ENCODE results near the gene POLK. TPM values are rescaled to one million over a fixed set of nuclear protein-coding genes. Genes with fewer than 3 reads are reported as not detected.
"Not testable (repeated sequence)": the region's sequence is repeated elsewhere in the genome, so short reads cannot be mapped to it uniquely, and the experiment has no call there.

Gene POLK
- total and polyA plus RNA-seq, 4 donors, result 8.1 to 58.4 (median 27.2) TPM

GRCh38 chr5:75560655-75561054, 49.0 kb downstream of the POLK start:
- intact Hi-C loops (cut with DNase I); ATAC-seq (ENCODE audit: low FRiP score); H3K4me3 ChIP-seq (ENCODE audit: low read length in 2 of 2); H3K4me1 ChIP-seq (ENCODE audit: control insufficient read depth in 1 of 2, insufficient read depth in 2 of 2, low read length in 2 of 2); H3K36me3 ChIP-seq (ENCODE audit: control insufficient read depth in 1 of 2, insufficient read depth in 2 of 2, low read length in 1 of 2); H3K27ac ChIP-seq (ENCODE audit: low read depth in 1 of 2, low read length in 2 of 2); H3K9me3 ChIP-seq (ENCODE audit: control insufficient read depth, low read length); H3K27me3 ChIP-seq (ENCODE audit: control insufficient read depth in 1 of 2, insufficient read depth in 2 of 2, low read length in 1 of 2); DNase-seq: not testable (repeated sequence)
- WGBS, 2 donors, result 100% methylated on average over 1 of the region's 1 CpG

GRCh38 chr5:75565991-75566709, 54.5 kb downstream of the POLK start:
- H3K9me3 ChIP-seq (ENCODE audit: control insufficient read depth, low read length); intact Hi-C loops (cut with DNase I); H3K27me3 ChIP-seq (ENCODE audit: control insufficient read depth in 1 of 2, insufficient read depth in 2 of 2, low read length in 1 of 2); H3K4me1 ChIP-seq (ENCODE audit: control insufficient read depth in 1 of 2, insufficient read depth in 2 of 2, low read length in 2 of 2); H3K4me3 ChIP-seq (ENCODE audit: low read length in 2 of 2); H3K36me3 ChIP-seq (ENCODE audit: control insufficient read depth in 1 of 2, insufficient read depth in 2 of 2, low read length in 1 of 2): not testable (repeated sequence)
- ATAC-seq (ENCODE audit: low FRiP score) (peak; percentile 19), DNase-seq (peak in 1 of 2 donors; percentile 41)
- H3K27ac ChIP-seq (ENCODE audit: low read depth in 1 of 2, low read length in 2 of 2), result peak overlapping the region in 1 of 2 donors; percentile 2
- 85% methylated on average over 15 of the region's 15 CpGs for WGBS, 2 donors

DNA sequence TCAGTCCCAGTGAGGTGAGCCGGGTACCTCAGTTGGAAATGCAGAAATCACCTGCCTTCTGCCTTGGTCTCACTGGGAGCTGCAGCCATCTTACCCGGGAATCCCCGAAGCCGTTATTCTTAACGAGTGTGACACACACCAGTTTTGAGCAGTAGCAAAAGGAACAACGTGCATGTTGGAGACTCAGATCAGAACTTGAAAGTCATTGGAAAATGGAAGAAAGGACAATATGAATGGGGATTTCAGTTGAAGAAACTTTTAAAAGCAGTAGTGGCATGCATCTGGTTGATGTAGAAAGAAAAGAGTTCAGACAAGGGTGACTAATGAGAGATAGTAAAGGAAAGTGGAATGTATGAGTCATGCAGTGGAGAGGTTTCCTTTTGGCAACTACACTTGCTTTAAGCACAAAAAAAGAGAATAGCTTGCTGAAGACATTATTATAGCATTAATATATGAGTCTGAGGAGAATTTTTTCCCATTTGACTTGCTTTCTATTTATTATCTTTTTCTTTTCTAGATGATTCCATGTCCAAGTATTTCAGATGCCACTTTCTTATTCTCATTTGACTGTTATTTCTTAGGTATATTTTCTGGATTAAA, 55.1 kb downstream of the POLK start:
- WGBS, 2 donors, result 31 to 45% methylated on average over 6 of the region's 6 CpGs
- Histone ChIP-seq H3K27ac (ENCODE audit: low read depth in 1 of 2, low read length in 2 of 2) (peak overlapping the region in 1 of 2 donors; percentile 2), H3K36me3 (ENCODE audit: control insufficient read depth in 1 of 2, insufficient read depth in 2 of 2, low read length in 1 of 2) (peaks cover 0 to 2% of the 10 kb centered on the region in 2 donors), H3K9me3 (ENCODE audit: control insufficient read depth, low read length) (no peaks in the 10 kb centered on the region), H3K4me1 (ENCODE audit: control insufficient read depth in 1 of 2, insufficient read depth in 2 of 2, low read length in 2 of 2) (peaks cover 0 to 4% of the 10 kb centered on the region in 2 donors), H3K4me3 (ENCODE audit: low read length in 2 of 2) (no peak overlapping the region), H3K27me3 (ENCODE audit: control insufficient read depth in 1 of 2, insufficient read depth in 2 of 2, low read length in 1 of 2) (no peaks in the 10 kb centered on the region)
- intact Hi-C loops (cut with DNase I), result no loop called here
- peak; percentile 90 for ATAC-seq (ENCODE audit: low FRiP score)
- DNase-seq, result no peak

GRCh38 chr5:75567710-75568109, 56.0 kb downstream of the POLK start:
- Histone ChIP-seq H3K27me3 (ENCODE audit: control insufficient read depth in 1 of 2, insufficient read depth in 2 of 2, low read length in 1 of 2) (no peaks in the 10 kb centered on the region), H3K4me1 (ENCODE audit: control insufficient read depth in 1 of 2, insufficient read depth in 2 of 2, low read length in 2 of 2) (peaks cover 0 to 4% of the 10 kb centered on the region in 2 donors), H3K9me3 (ENCODE audit: control insufficient read depth, low read length) (no peaks in the 10 kb centered on the region), H3K27ac (ENCODE audit: low read depth in 1 of 2, low read length in 2 of 2) (peak overlapping the region; percentile 7 to 36), H3K4me3 (ENCODE audit: low read length in 2 of 2) (no peak overlapping the region), H3K36me3 (ENCODE audit: control insufficient read depth in 1 of 2, insufficient read depth in 2 of 2, low read length in 1 of 2) (peaks cover 0 to 2% of the 10 kb centered on the region in 2 donors)
- 19 to 20% methylated on average over 2 of the region's 2 CpGs for WGBS, 2 donors
- peak; percentile 57 for ATAC-seq (ENCODE audit: low FRiP score)
- no peak for DNase-seq
- intact Hi-C loops (cut with DNase I), result no loop called here

GRCh38 chr5:75568202-75568601, 56.5 kb downstream of the POLK start:
- no peak for ATAC-seq (ENCODE audit: low FRiP score)
- H3K9me3 ChIP-seq (ENCODE audit: control insufficient read depth, low read length), result no peaks in the 10 kb centered on the region

GRCh38 chr5:75571547-75571946, 59.9 kb downstream of the POLK start:
- no peak for ATAC-seq (ENCODE audit: low FRiP score)
- Histone ChIP-seq H3K27ac (ENCODE audit: low read depth in 1 of 2, low read length in 2 of 2) (no peak overlapping the region), H3K4me3 (ENCODE audit: low read length in 2 of 2) (no peak overlapping the region), H3K4me1 (ENCODE audit: control insufficient read depth in 1 of 2, insufficient read depth in 2 of 2, low read length in 2 of 2) (peaks cover 2 to 4% of the 10 kb centered on the region in 2 donors), H3K9me3 (ENCODE audit: control insufficient read depth, low read length) (no peaks in the 10 kb centered on the region), H3K27me3 (ENCODE audit: control insufficient read depth in 1 of 2, insufficient read depth in 2 of 2, low read length in 1 of 2) (no peaks in the 10 kb centered on the region), H3K36me3 (ENCODE audit: control insufficient read depth in 1 of 2, insufficient read depth in 2 of 2, low read length in 1 of 2) (peaks cover 0 to 2% of the 10 kb centered on the region in 2 donors)
- WGBS, 2 donors, result 17 to 18% methylated on average over 2 of the region's 2 CpGs
- no peak for DNase-seq
- intact Hi-C loops (cut with DNase I), result loop anchor here in 1 of 2 donors (10.0 kb wide), 1 partner anchor 237 kb away; the partner anchor contains the start of gene HMGCR

More at GRCh38 chr5:75568202-75568601, 56.5 kb downstream of the POLK start:
- 83 to 87% methylated on average over 2 of the region's 2 CpGs for WGBS, 2 donors
- intact Hi-C loops (cut with DNase I), result no loop called here
- peaks cover 0 to 2% of the 10 kb centered on the region in 2 donors for H3K36me3 ChIP-seq (ENCODE audit: control insufficient read depth in 1 of 2, insufficient read depth in 2 of 2, low read length in 1 of 2)
- H3K27ac ChIP-seq (ENCODE audit: low read depth in 1 of 2, low read length in 2 of 2), result no peak overlapping the region
- H3K4me1 ChIP-seq (ENCODE audit: control insufficient read depth in 1 of 2, insufficient read depth in 2 of 2, low read length in 2 of 2), result peaks cover 0 to 4% of the 10 kb centered on the region in 2 donors
- H3K27me3 ChIP-seq (ENCODE audit: control insufficient read depth in 1 of 2, insufficient read depth in 2 of 2, low read length in 1 of 2), result no peaks in the 10 kb centered on the region
- DNase-seq, result no peak
- H3K4me3 ChIP-seq (ENCODE audit: low read length in 2 of 2), result no peak overlapping the region

DNA sequence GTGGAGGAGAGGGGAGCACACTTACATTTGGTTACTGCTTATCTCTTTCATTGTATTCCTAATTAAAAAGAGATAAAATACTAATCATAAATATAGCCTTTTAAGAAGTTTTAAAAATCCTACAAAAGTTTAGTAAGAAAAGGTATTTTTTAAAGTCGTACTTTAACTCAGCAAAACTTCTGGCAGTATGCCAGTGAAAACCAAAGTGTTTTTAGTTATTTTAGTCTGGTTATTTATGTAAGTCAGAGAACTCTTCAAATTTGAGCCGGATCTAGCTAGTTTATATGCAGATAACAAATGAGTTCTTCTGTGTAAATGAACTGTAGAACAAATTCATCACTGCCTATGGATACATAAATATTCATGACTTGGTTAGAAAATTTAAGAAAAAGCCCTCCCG, 63.1 kb downstream of the POLK start:
- intact Hi-C loops (cut with DNase I), result loop anchor here (2.0 to 10.0 kb wide), 3 partner anchors 62 to 240 kb away; partner anchors contain the start of genes CERT1 (in 1 of the 2), HMGCR (in 1 of the 2) and POLK (in 1 of the 2)
- Histone ChIP-seq H3K27ac (ENCODE audit: low read depth in 1 of 2, low read length in 2 of 2) (peak overlapping the region; percentile 22 to 63), H3K9me3 (ENCODE audit: control insufficient read depth, low read length) (no peaks in the 10 kb centered on the region), H3K36me3 (ENCODE audit: control insufficient read depth in 1 of 2, insufficient read depth in 2 of 2, low read length in 1 of 2) (no peaks in the 10 kb centered on the region), H3K4me1 (ENCODE audit: control insufficient read depth in 1 of 2, insufficient read depth in 2 of 2, low read length in 2 of 2) (peaks cover 2 to 4% of the 10 kb centered on the region in 2 donors), H3K27me3 (ENCODE audit: control insufficient read depth in 1 of 2, insufficient read depth in 2 of 2, low read length in 1 of 2) (no peaks in the 10 kb centered on the region), H3K4me3 (ENCODE audit: low read length in 2 of 2) (no peak overlapping the region)
- WGBS, 2 donors, result 6 to 7% methylated on average over 3 of the region's 3 CpGs
- no peak for DNase-seq
- ATAC-seq (ENCODE audit: low FRiP score), result no peak

- H3K4me1 ChIP-seq (ENCODE audit: control insufficient read depth in 1 of 2, insufficient read depth in 2 of 2, low read length in 2 of 2); H3K36me3 ChIP-seq (ENCODE audit: control insufficient read depth in 1 of 2, insufficient read depth in 2 of 2, low read length in 1 of 2); H3K4me3 ChIP-seq (ENCODE audit: low read length in 2 of 2); DNase-seq; H3K27me3 ChIP-seq (ENCODE audit: control insufficient read depth in 1 of 2, insufficient read depth in 2 of 2, low read length in 1 of 2); H3K27ac ChIP-seq (ENCODE audit: low read depth in 1 of 2, low read length in 2 of 2); ATAC-seq (ENCODE audit: low FRiP score); H3K9me3 ChIP-seq (ENCODE audit: control insufficient read depth, low read length): not testable (repeated sequence)
- intact Hi-C loops (cut with DNase I), result loop anchor here (5.0 to 10.0 kb wide), 2 partner anchors 66 to 243 kb away; partner anchors contain the start of genes CERT1 (in 1 of the 2), HMGCR (in 1 of the 2) and POLK (in 1 of the 2)
- 95 to 99% methylated on average over 8 of the region's 8 CpGs for WGBS, 2 donors
Observed at GRCh38 chr5:75578280-75578679, 66.6 kb downstream of the POLK start.
